Measurements from ENCODE around the gene LRMDA. TPM values are rescaled to one million over a fixed set of nuclear protein-coding genes. Genes with fewer than 3 reads are reported as not detected.

Gene LRMDA
- total and polyA plus RNA-seq, 2 of the 8 experiments (the other 6 are each of a cell fraction or from before 2014, with no cell fraction given), result 0.86 to 2.8 TPM

DNA sequence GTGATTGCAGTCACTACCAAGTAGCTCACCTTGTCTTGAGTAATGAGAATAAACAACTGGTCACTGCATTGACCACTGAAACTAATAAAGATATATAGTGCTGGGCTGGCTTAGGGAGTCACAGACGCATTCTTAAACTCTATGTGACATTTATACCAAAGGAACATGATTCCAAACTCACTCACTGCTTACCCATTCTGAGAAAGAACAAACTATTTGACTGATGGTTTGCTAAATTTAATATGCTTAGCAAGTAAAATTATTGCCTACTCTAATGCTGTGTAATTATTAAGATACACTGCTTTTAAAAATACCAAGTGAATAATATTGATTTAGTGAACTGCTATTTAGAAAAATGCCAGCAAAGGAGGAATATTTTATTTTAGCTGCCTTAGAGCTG is 191.1 kb downstream of the LRMDA start:
- WGBS, 2 experiments (ENCODE audit: extremely low coverage in 1 of 2, insufficient coverage in 1 of 2, insufficient read length in 1 of 2, insufficient replicate concordance in 2 of 2, low coverage in 1 of 2, low lambda C conversion rate in 2 of 2, missing lambda C conversion rate in 1 of 2), result 100% methylated on average over 1 of the region's 1 CpG; no CpG with 5 or more reads in 1 of the 2 experiments
- CTCF ChIA-PET (ENCODE audit: partially characterized antibody), result interaction anchor here (0.9 to 1.5 kb wide), 6 partner anchors 21 to 230 kb away, joined by 3 to 4 read pairs (median 3); no protein-coding TSS in a partner anchor
- H3K23ac ChIP-seq (ENCODE audit: insufficient read length), result no peak overlapping the region

More for the DNA sequence above, 191.1 kb downstream of the LRMDA start:
- H3K27me3 ChIP-seq (replicated peaks in 1 of 4; ENCODE audit: control insufficient read depth in 3 of 4, extremely low read depth in 1 of 4, insufficient read depth in 3 of 4, low read length in 3 of 4), result no peaks in the 10 kb centered on the region; a peak in 1 of 7 replicates
- no peaks in the 10 kb centered on the region for H3K9me3 ChIP-seq (ENCODE audit: insufficient read depth in 2 of 2, low read depth in 1 of 2, low read length in 1 of 2)
- H2AFZ ChIP-seq (ENCODE audit: low read length), result no peak overlapping the region
- H4K20me1 ChIP-seq (replicated peaks in 1 of 2; ENCODE audit: control insufficient read depth in 1 of 2, insufficient read depth in 2 of 2, low read length in 2 of 2), result no peaks in the 10 kb centered on the region
- no peak overlapping the region for H3K56ac ChIP-seq (replicated peaks; ENCODE audit: insufficient read length, low read depth, low read length)
- H2BK5ac ChIP-seq (ENCODE audit: low read depth, low read length), result no peak overlapping the region
- no peak overlapping the region for H2BK12ac ChIP-seq (ENCODE audit: low read depth, low read length)
- no peak overlapping the region for H3K9ac ChIP-seq (replicated peaks in 1 of 4; ENCODE audit: extremely low read depth in 1 of 4, low read depth in 3 of 4, low read length in 3 of 4)
- no peak overlapping the region for H3K4me2 ChIP-seq (ENCODE audit: insufficient read depth in 1 of 2, low read depth in 2 of 2, low read length in 2 of 2)
- TF ChIP-seq TAF1 (IDR thresholded peaks at IDR 0.05; ENCODE audit: low read depth, low read length), result no peak
- POLR2A ChIA-PET (ENCODE audit: partially characterized antibody), result no interaction called here
- H3K4me1 ChIP-seq (replicated peaks in 1 of 4; ENCODE audit: control insufficient read depth in 3 of 4, insufficient read depth in 4 of 4, low read length in 3 of 4), result no peaks in the 10 kb centered on the region
- H3K79me2 ChIP-seq (ENCODE audit: control insufficient read depth in 1 of 2, insufficient read depth in 2 of 2, low read length in 2 of 2), result no peaks in the 10 kb centered on the region
- H2BK15ac ChIP-seq (ENCODE audit: low read length), result no peak overlapping the region
- H3K23me2 ChIP-seq (ENCODE audit: low read depth, low read length), result no peaks in the 10 kb centered on the region
- no peak overlapping the region for H3K27ac ChIP-seq (ENCODE audit: low read depth, low read length)
- FAIRE-seq (no peak), DNase-seq (ENCODE audit: low read depth in 1 of 2, low spot score in 2 of 2) (no peak)
- no peak overlapping the region for H4K8ac ChIP-seq (ENCODE audit: extremely low read depth, insufficient read depth, low read length)
- no peak overlapping the region for H2BK120ac ChIP-seq (replicated peaks; ENCODE audit: low read depth, low read length)
- H3K79me1 ChIP-seq (ENCODE audit: low read depth, low read length), result no peaks in the 10 kb centered on the region
- H3K36me3 ChIP-seq (ENCODE audit: control insufficient read depth in 2 of 4, insufficient read depth in 4 of 4, low read length in 3 of 4), result no peaks in the 10 kb centered on the region
- H2AK5ac ChIP-seq (ENCODE audit: low read depth, low read length), result no peak overlapping the region
- no peak overlapping the region for H4K5ac ChIP-seq (ENCODE audit: insufficient read length, low read depth, low read length)
- H3K14ac ChIP-seq (ENCODE audit: insufficient read length), result no peak overlapping the region
- no peak overlapping the region for H3K4ac ChIP-seq (replicated peaks; ENCODE audit: insufficient read length, low read depth, low read length)
- H3K4me3 ChIP-seq (ENCODE audit: extremely low read depth in 1 of 4, insufficient read depth in 2 of 4, low read depth in 3 of 4, low read length in 4 of 4), result no peak overlapping the region
- H4K91ac ChIP-seq (replicated peaks; ENCODE audit: insufficient read length, low read length), result no peak overlapping the region
- H3K18ac ChIP-seq (ENCODE audit: extremely low read depth, low read length), result no peak overlapping the region
- H2BK20ac ChIP-seq (ENCODE audit: low read length), result no peak overlapping the region
